Stimulated activated CD4-positive, alpha-beta T cell treated with anti-CD3 and anti-CD28 coated beads, Interleukin-4, amount 100 ng/mL, for 1 hour (primary cell): ENCODE data around the gene ARMC8.

Source experiments
- DNase-seq: peaks from one replicate; pipeline ENCODE4 v3.0.0-alpha.2; 2020

ARMC8 gene

GRCh38 chr3:138199851-138200250, 12.8 kb downstream of the ARMC8 start:
- no peak for DNase-seq

- no peak for DNase-seq
Measured at GRCh38 chr3:138200424-138200823, 13.3 kb downstream of the ARMC8 start.

GRCh38 chr3:138202945-138203701, 16.0 kb downstream of the ARMC8 start:
- no peak for DNase-seq

DNA sequence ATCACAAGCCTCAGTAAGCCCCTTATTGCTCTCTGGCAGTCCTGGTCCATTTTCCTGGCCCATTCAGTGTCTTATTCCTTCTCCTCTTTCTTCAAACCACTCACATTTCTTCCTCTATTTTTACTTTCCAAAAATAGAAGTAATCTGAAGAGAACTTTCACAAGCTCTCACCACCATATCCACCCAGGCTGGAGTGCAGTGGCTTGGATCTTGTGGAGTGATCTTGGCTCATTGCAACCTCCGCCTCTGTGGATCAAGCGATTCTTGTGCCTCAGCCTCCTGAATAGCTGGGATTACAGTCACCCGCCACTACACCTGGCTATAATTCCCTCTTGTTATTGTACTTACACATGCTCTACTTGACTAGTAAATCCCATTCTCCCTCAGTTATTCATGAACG, 16.8 kb downstream of the ARMC8 start:
- no peak for DNase-seq

DNA sequence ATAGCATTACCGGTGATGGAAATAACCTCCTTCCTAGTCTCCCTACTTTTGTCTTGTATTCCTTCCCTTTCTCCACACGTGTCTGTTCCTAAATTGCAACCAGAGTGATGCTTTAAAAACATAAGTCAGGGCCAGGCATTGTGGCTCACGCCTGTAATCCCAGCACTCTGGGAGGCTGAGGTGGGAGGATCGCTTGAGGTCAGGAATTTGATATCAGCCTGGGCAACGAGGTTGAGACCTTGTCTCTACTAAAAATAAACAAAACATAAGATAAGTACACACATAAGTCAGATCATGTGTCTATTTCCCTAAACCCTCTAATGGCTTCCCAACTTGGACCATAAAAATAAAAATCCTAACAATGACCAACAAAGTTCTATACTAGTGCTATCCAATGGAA, 18.4 kb downstream of the ARMC8 start:
- no peak for DNase-seq

DNA sequence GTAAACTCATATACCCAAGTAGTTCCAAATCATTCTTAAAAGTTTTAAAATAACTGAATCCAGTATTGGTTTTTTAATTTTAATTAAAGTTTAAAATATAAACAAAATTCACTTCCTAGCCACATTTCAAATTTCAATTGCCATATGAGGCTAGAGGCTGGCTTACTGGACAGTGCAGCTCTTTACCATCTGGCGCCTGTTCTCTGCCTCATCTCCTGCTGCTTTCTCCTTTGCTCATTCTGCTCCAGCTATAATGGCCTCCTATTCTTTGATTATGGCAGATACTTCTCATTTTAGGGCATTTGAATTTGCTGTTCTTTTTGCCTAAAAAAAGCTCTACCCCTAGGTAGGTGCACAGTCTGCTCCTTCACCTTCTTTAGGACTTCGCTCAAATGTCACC, 19.1 kb downstream of the ARMC8 start:
- DNase-seq, result no peak

GRCh38 chr3:138210528-138210927, 23.4 kb downstream of the ARMC8 start:
- DNase-seq, result no peak

DNA sequence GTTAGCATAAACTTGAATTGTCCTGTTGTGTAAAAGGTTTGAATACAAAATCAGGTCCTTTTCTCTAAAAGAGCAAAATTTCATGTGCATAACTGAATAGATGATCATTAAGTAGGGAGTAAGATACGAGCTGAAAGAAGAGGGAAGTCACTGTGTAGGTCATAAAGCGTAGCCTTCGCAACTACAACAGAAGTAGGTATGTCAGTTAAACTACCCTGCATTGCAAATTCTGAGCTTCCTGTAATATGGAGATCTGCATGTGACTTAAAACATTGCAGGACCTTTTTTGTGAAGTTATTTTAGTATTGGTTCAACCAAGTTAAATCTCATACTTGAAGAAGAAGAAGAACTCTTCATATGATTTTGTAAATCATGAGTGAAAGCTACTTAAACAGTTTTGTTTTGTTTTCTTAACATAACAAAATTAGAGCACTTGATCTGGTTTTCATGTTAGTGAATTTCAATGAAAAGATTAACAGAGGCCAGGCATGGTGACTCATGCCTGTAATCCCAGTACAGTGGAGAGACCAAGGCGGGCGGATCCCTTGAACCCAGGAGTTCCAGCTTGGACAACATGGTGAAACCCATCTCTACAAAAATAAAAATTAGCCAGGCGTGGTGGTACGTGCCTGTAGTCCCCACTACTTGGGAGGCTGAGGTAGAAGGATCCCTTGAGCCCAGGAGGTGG, 26.4 kb downstream of the ARMC8 start:
- no peak for DNase-seq

GRCh38 chr3:138219255-138219654, 32.2 kb downstream of the ARMC8 start:
- DNase-seq, result no peak

- no peak for DNase-seq
Measured at GRCh38 chr3:138220242-138220641, 33.1 kb downstream of the ARMC8 start.

DNA sequence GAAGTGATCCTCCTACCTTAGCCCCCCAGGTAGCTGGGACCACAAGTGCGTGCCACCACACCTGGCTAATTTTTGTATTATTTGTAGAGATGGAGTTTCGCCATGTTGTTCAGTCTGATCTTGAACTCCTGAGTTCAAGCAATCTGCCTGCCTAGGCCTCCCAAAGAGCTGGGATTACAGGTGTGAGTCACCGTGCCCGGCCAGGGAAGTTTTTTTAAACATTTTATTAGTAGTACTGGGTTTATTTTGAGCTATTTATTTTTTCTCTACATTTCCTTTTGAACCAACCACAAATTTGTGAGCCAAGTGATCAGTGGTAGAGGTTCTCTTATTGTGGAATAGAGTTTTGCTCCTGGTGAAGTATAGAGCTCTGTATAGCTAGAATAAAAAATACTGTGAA, 33.7 kb downstream of the ARMC8 start:
- no peak for DNase-seq

DNA sequence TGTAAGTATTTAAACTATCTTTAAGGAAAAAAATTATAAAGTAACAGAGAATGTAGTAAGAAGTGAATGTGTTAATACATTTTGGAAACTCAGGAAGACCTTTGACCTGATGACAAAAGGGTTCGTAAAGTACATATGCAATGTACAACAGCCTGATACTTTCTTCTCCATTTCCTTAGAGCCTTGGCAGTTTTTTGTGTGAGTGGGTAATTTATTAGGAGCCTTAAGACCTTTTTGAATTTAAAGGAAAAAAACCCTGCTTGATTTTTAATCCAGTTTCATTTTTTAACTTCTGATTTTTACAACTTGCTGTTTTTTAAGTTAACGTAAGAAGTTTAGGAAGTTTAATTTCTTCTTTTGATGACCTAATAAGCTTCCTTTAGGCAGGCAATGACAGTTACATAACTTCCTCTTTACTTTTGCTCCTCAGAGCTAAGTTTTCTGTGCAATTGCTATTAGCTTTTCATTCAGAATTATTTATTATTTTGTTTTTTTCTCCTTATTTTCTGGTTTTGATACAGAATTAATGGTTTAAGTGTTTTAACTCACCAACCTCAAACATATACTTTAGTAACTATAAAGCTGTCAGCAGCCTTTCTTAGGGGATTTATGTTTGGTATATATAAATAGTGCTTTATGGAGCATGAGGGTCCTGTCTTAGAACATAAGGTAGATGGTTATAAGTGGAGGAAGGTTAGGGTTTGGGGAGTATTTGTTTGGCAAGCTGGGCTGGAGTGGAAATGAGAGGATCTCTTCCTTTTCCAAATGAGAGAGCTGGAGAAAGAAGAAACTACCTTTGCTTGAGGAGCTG, 35.2 kb downstream of the ARMC8 start:
- DNase-seq, result no peak

DNA sequence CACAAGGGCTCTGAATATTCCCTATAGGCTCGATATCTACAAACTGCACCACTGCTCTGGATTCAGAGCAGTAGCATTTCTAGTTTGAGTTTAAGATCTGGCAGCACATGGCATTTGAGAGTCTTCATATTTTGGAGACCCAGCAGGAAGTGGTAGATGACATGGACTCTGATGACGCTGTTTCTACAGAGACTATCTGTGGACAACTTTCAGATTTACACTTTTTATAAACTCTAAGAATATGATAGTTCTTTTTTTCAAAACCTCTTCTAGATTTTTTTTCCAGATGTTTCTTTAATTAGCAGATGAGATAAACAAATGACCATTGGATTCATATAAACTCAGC, 35.8 kb downstream of the ARMC8 start:
- no peak for DNase-seq

- no peak for DNase-seq
Measured at GRCh38 chr3:138227650-138228049, 40.5 kb downstream of the ARMC8 start.

DNA sequence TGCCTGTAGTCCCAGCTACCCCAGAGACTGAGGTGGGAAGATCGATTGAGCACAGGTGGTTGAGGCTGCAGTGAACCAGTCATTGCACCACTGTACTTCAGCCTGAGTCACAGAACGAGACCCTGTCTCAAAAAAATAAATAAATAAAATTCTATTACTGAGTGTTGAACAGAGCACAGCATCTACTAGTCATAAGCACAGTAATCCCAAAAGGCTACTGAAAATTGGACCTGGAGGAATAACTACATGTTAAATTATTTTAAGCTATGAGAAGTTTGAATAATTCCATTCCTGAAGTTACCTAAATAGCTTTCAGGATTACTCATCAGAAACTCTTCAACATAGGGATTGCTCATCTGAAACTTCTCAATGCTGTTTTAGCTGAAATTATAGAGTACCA, 43.4 kb downstream of the ARMC8 start:
- DNase-seq, result no peak

GRCh38 chr3:138232705-138233364, 45.7 kb downstream of the ARMC8 start:
- no peak for DNase-seq

DNA sequence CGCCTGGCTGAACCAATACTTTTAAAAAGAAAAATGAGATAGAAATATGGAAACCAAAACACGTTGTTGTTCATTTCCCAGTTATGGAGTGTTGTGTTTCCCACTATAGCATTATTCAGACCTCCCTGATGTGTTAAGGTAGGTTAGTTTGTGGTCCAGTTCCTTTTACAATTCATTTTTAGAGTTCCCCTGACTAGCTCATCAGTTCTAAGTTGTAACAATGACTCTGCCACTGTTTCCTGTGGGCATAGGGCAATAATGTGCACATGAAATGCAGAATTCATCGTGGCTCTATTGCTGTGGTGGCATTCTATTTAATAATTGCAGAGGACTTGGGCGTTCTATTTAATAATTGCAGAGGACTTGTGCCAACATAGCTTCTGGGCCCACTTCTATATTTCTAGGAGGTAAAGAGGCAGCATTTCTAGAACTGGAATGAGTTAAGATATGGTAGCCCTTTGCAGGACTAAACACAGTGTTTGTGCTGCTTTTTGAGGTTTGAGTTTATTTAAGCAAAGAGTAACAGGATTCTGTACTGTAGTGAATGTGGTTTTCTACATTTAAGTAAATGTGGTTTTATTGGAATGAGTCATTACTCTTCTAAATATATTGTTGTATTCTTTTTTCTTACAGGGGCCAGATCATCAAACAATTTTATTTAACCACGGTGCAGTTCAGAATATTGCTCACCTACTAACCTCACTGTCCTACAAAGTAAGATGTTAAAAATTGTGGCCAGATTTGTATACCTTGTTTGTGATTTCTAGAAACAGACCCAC, 47.5 kb downstream of the ARMC8 start:
- DNase-seq, result no peak

DNA sequence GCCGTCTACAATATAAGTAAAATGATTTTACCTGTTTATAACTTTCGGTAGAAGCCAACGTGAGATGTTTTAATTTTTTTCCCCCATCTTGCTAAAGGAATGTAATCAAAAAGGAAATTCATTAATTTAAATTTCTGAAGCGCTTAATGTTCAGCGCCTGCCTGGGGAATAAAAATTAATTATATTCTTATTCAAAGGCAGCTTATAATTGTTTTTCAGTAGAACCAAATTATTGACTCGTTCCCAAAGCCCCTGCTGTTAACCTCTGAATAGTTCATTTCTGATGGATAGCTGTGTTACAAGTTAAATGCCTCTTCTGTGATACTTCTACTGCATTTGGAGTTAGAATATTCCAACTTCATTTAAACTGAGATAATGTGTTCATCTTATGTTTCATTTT, 51.6 kb downstream of the ARMC8 start:
- DNase-seq, result no peak

DNA sequence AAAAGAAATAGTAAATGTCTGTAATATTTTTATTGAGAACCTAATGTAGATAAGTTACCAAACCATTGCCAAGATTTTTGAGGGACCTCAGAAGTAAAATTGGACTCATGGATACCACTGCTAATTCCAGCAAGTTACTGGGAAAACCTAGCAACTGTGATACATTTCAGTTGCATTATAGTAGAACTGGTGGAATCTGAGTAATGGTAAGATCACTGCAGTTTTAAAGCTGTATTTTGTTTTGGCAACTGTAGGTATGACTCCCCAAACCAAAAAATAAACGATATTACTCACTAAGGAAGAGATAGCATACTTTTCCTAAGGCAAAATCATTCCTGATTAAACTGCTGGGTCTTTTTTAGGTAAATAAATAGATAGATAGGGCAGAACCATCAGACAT, 54.0 kb downstream of the ARMC8 start:
- DNase-seq, result no peak

GRCh38 chr3:138241676-138242075, 54.6 kb downstream of the ARMC8 start:
- no peak for DNase-seq

- DNase-seq, result no peak
Measured at GRCh38 chr3:138242466-138242865, 55.4 kb downstream of the ARMC8 start.

DNA sequence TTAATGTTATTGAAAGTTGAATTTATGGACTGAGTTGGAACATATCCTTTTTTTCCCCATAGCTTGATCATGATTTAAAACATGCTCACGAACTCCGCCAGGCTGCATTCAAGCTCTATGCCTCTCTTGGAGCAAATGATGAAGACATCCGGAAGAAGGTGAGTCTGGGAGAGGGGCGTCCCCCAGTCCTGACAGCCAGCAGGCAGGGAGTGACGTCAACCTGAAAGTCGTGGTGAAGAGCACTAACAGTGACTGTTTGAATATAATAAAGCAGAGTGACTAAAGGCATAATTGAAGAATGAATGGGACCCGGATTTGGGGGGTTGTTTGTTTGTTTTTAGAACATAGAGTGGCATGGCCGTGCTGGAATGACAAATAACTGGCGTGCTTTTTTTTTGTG, 57.9 kb downstream of the ARMC8 start:
- DNase-seq, result no peak

DNA sequence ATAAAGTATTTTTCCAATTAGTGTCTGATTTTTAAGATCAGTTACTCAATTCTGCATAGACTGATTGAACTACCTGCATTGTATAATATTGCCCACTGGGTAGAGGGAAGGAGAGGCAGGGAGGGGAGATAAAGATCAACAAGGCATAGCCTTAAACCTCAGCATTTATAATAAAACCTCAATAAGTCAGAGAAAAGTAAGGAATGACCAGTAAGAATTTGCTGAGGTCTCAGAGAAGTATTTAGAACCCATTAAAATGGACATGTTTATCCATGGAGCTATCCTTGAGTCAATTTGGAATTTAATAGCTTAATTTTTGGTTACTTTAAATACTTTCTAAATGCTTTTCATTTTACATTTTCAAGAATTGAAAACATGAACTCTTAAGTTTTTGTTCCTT, 62.5 kb downstream of the ARMC8 start:
- no peak for DNase-seq
